CD1c-positive myeloid dendritic cell (primary cell): ENCODE data around the gene ERBB4.
"Not testable (repeated sequence)": the region's sequence is repeated elsewhere in the genome, so short reads cannot be mapped to it uniquely, and the experiment has no call there.

Experiments used
- DNase-seq: peaks from one replicate; pipeline ENCODE4 v3.0.0-alpha.2; 2016; ENCODE audit errors: extremely low spot score

The ERBB4 gene

GRCh38 chr2:212226114-212226513, 312.5 kb downstream of the ERBB4 start:
- no peak for DNase-seq

GRCh38 chr2:212223696-212224095, 314.9 kb downstream of the ERBB4 start:
- DNase-seq: no peak

GRCh38 chr2:212213191-212213590, 325.4 kb downstream of the ERBB4 start:
- DNase-seq: no peak

GRCh38 chr2:212208467-212208866, 330.1 kb downstream of the ERBB4 start:
- DNase-seq: no peak

- DNase-seq: no peak
These were observed 340.8 kb downstream of the ERBB4 start for GRCh38 chr2:212197776-212198175.

GRCh38 chr2:212195626-212196025, 343.0 kb downstream of the ERBB4 start:
- DNase-seq: no peak

- no peak for DNase-seq
These were observed 344.2 kb downstream of the ERBB4 start for GRCh38 chr2:212194396-212194795.

GRCh38 chr2:212193803-212194202, 344.8 kb downstream of the ERBB4 start:
- no peak for DNase-seq

GRCh38 chr2:212193056-212193455, 345.5 kb downstream of the ERBB4 start:
- no peak for DNase-seq

- DNase-seq: not testable (repeated sequence)
These were observed 347.2 kb downstream of the ERBB4 start for GRCh38 chr2:212191438-212191837.

- DNase-seq: no peak
These were observed 352.4 kb downstream of the ERBB4 start for GRCh38 chr2:212186166-212186565.

- DNase-seq: no peak
These were observed 357.0 kb downstream of the ERBB4 start for GRCh38 chr2:212181646-212182045.

- DNase-seq: no peak
These were observed 358.1 kb downstream of the ERBB4 start for GRCh38 chr2:212180408-212181083.

- DNase-seq: no peak
These were observed 360.9 kb downstream of the ERBB4 start for GRCh38 chr2:212177724-212178123.

GRCh38 chr2:212176151-212176550, 362.5 kb downstream of the ERBB4 start:
- DNase-seq: no peak

GRCh38 chr2:212173756-212174510, 364.7 kb downstream of the ERBB4 start:
- DNase-seq: no peak

GRCh38 chr2:212173331-212173730, 365.3 kb downstream of the ERBB4 start:
- DNase-seq: no peak

GRCh38 chr2:212170382-212170781, 368.2 kb downstream of the ERBB4 start:
- no peak for DNase-seq

- no peak for DNase-seq
These were observed 380.5 kb downstream of the ERBB4 start for GRCh38 chr2:212158081-212158480.

GRCh38 chr2:212157012-212157411, 381.6 kb downstream of the ERBB4 start:
- no peak for DNase-seq

- no peak for DNase-seq
These were observed 382.5 kb downstream of the ERBB4 start for GRCh38 chr2:212156088-212156487.

GRCh38 chr2:212154477-212154878, 384.1 kb downstream of the ERBB4 start:
- no peak for DNase-seq

GRCh38 chr2:212153923-212154322, 384.7 kb downstream of the ERBB4 start:
- DNase-seq: no peak
